HG02884 (cell line): ENCODE data around the gene PCYT2.

Source experiments
- ATAC-seq: cut with Tn5 transposase; IDR thresholded peaks from one replicate; pipeline ENCODE4 v1.9.1; 2021; ENCODE audit warnings: mild to moderate bottlenecking, moderate library complexity; ENCODE audit not compliant: unreplicated experiment

PCYT2 gene

GRCh38 chr17:81858967-81859905 lies 52.0 kb downstream of the PCYT2 start:
- ATAC-seq: no peak

DNA sequence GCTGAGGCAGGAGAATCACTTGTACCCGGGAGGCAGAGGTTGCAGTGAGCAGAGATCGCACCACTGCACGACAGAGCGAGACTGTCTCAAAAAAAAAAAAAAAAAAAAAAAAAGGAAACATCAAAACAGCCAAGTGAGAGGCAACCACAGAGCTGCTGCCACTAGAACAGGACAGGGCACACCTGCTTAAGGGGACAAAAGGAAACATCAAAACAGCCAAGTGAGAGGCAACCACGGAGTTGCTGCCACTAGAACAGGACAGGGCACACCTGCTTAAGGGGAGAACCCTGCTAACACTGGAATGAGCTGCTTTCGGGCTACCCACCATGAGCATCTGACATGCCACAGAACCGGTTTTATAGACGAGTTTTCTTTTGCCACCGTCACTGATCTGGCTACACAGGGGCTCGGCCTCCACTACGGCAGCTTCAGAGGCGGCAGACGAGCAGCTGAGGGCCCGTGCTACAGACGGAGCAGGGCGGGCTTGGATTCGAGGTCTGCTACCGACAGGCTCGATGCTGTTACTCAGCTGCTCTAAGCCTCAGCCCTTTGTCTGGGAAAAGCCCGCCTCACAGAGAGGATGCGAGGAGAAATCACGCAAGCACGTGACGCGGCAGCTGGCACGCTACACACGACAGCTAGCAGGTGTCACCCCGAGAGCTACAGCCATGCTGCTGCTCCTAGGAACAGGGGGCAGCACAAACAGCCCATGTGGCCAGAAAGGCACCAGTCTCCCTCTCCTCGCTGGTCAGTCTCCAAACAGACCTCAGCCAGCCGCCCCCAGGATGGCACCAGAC lies 52.8 kb downstream of the PCYT2 start:
- no peak for ATAC-seq

DNA sequence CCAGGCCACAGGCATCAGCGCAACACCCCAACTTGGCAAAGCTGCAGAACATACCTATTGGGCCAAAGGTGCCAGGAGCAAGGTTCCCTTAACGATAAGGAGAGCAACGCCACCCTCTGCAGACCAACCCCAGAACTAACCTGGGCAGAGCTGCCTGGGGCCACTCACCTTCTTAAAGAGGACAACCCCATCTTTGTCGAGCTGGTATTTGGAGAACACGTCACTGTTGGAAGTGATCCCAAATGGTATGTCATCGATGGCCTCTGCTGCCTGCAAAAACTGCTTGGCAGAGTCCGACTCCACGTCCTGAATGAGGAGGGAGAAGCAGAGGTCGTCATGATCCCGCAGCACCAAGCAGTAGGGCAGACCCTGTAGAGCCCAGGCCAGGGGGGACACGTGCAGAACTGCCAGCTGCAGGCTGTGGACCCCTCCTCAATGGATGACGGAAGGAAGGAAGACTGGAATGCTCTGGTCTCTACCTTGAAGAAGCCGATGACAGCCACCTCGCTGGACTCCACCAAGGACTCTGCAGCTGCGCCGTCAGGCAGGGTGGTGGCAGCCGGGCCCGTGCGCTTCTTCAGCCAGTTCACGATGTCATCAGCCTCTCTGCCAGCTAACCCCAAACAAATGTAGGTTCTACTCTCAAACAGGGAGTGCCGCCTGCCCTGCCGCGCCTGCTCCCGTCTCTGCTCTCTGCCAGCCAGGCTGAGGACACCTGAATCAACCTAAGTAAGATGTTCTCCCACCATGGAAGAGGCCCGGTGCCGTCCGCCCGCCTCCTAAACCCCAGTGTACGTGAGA lies 56.0 kb downstream of the PCYT2 start:
- no peak for ATAC-seq

DNA sequence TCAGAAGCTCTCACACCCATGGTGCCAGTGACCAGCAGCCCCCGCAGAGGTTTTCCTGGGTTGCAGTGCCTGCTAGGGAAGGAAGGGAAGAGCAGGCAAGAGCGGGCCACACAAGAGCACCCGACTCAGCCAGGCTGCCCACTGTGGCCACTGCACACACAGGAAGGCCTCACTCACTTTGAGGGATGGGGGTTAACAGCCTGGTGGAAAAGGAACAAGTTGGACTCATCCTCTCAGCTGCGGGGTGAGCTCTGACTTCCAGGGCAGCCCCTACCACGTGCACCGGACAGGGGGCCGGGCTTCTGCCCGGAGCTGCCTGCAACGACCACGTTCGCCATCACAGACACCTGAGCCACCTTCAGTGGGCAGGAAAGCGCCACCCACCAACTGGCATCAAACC lies 59.0 kb downstream of the PCYT2 start:
- no peak for ATAC-seq

- no peak for ATAC-seq
Measured at GRCh38 chr17:81851423-81851822, 59.8 kb downstream of the PCYT2 start.
